MM.1S (cell line): Measurements from ENCODE around the gene SRM.
"Not testable (repeated sequence)": the region's sequence is repeated elsewhere in the genome, so short reads cannot be mapped to it uniquely, and the experiment has no call there.

ENCODE experiments used
- DNase-seq: peaks from one replicate; pipeline ENCODE4 v3.0.0-alpha.2; 2015
- H2AFZ ChIP-seq: fragments of 300-600 bp; sonication (generic); 2 replicates; pipeline ENCODE4 v1.6.0; 2016; ENCODE audit warnings: antibody characterized with exemption, low read length
- H3F3A ChIP-seq: fragments of 300-600 bp; sonication (generic); 2 replicates; pipeline ENCODE4 v1.6.1; 2016; ENCODE audit warnings: mild to moderate bottlenecking, antibody characterized with exemption, low read length, moderate library complexity, mixed read lengths; ENCODE audit not compliant: insufficient read depth
- H3K27ac ChIP-seq: fragments of 300-600 bp; sonication (generic); 2 replicates; pipeline ENCODE4 v1.5.1; 2016; ENCODE audit warnings: mild to moderate bottlenecking, low read length
- H3K27me3 ChIP-seq: fragments of 300-600 bp; sonication (generic); replicated peaks from 2 replicates; pipeline ENCODE4 v1.6.0; 2016; ENCODE audit warnings: low read length; ENCODE audit not compliant: insufficient read depth
- H3K36me3 ChIP-seq: fragments of 300-600 bp; sonication (generic); replicated peaks from 2 replicates; pipeline ENCODE4 v1.6.1; 2016; ENCODE audit warnings: mild to moderate bottlenecking, low read length, mixed read lengths; ENCODE audit not compliant: insufficient read depth
- H3K4me1 ChIP-seq: fragments of 300-600 bp; sonication (generic); 2 replicates; pipeline ENCODE4 v1.6.1; 2016; ENCODE audit warnings: low read length, mixed read lengths
- H3K4me2 ChIP-seq: fragments of 300-600 bp; sonication (generic); 2 replicates; pipeline ENCODE4 v1.6.0; 2016; ENCODE audit warnings: low read depth, low read length
- H3K4me3 ChIP-seq: fragments of 300-600 bp; sonication (generic); 2 replicates; pipeline ENCODE4 v1.5.1; 2016; ENCODE audit warnings: low read length, mixed read lengths
- H3K79me2 ChIP-seq: fragments of 300-600 bp; sonication (generic); 2 replicates; pipeline ENCODE4 v1.6.1; 2016; ENCODE audit warnings: mixed run types, low read length, mixed read lengths
- H3K9ac ChIP-seq: fragments of 300-600 bp; sonication (generic); 2 replicates; pipeline ENCODE4 v1.6.1; 2016; ENCODE audit warnings: low read length, mixed read lengths
- H3K9me2 ChIP-seq: fragments of 300-600 bp; sonication (generic); replicated peaks from 2 replicates; pipeline ENCODE4 v1.6.1; 2016; ENCODE audit warnings: mild to moderate bottlenecking, low read length, mixed read lengths; ENCODE audit not compliant: insufficient read depth
- H3K9me3 ChIP-seq: fragments of 300-600 bp; sonication (generic); replicated peaks from 2 replicates; pipeline ENCODE4 v1.6.1; 2016; ENCODE audit warnings: mild to moderate bottlenecking, low read length, mixed read lengths; ENCODE audit not compliant: insufficient read depth
- H4K20me1 ChIP-seq: fragments of 300-600 bp; sonication (generic); 2 replicates; pipeline ENCODE4 v1.6.1; 2016; ENCODE audit warnings: mild to moderate bottlenecking, low read length, moderate library complexity, mixed read lengths; ENCODE audit not compliant: insufficient read depth
- EZH2 ChIP-seq: fragments of 300-600 bp; sonication (generic); optimal IDR thresholded peaks from 2 replicates; pipeline ENCODE3; 2017; ENCODE audit warnings: low read depth, mild to moderate bottlenecking, antibody characterized with exemption, low read length, mixed read lengths
- EZH2phosphoT487 ChIP-seq: fragments of 300-600 bp; sonication (generic); IDR thresholded peaks from 2 replicates; pipeline ENCODE4 v1.6.1; 2018; ENCODE audit warnings: antibody characterized with exemption, low read length
- TF ChIP-seq, protein P1 (sequence below): fragments of 300-600 bp; sonication (generic); IDR thresholded peaks from 2 replicates; pipeline ENCODE4 v1.5.1; 2016; ENCODE audit warnings: antibody characterized with exemption, low read length, mixed read lengths

The SRM gene

DNA sequence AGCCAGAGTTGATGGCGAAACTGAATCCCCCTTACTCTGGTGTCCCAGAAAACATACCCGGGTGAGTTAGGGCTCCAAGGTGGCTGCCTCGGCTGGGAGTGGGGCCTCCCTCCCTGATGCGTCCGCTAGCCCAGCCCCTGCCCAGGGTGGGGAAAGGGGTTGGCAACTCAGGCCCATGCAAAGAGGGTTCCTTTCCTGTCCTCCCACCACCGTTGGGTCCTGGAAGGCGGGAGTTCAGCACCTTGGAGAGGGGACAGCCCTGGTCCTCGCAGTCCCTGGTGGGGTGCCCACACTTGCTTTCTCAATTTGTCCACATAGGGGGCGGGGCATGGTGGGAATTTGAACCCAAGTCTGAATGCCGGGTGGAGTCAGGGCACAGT is 6.1 kb downstream of the SRM start:
- peak; percentile 30 for DNase-seq

DNA sequence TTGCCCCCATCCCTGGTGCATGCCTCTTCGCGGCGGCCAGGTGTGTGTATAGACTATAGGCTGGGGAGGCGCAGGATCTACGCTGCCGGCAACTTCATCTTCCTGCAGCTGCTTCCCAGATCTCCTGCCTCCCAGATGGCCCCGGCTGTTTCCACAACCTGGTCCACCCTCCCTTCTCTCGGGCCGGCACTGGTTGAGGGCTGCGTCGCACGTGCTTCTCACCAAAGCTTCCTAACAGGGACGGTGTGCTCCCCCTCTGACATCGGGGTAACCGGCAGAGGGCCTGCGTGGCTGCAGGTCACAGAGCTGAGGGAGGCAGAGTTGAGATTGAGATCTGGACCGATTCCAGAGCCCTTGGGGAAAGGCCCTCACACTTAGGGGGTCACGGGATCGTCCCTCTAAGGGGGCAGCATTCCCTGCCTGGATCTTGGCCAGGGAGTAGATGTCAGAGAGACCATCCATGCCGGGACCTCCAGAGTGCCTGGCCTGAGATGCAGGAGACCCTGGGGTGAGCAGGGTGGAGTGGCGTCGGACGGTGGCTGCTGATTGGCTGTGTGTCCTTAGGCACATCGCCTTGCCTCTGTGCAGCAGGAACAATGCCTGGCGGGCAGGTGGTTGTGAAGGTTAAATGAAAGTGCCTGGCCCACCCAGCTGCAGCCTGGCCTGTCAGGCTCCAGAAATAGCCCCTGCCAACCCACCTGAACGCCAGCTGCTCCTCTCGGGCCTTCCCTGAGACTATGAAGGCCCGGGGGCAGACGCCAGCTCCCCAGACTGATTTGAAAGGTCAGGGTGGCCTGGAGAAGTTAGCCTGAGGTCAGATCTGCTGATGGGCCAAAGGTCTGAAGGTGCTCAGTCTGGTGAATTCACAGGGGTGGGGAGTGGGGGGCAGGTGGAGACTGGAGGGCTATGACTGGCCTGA is 6.7 kb downstream of the SRM start:
- no peaks in the 10 kb centered on the region; the same call in none of the 2 replicates for H3K36me3 ChIP-seq
- H2AFZ ChIP-seq, result no peak overlapping the region
- TF ChIP-seq, protein P1, sequence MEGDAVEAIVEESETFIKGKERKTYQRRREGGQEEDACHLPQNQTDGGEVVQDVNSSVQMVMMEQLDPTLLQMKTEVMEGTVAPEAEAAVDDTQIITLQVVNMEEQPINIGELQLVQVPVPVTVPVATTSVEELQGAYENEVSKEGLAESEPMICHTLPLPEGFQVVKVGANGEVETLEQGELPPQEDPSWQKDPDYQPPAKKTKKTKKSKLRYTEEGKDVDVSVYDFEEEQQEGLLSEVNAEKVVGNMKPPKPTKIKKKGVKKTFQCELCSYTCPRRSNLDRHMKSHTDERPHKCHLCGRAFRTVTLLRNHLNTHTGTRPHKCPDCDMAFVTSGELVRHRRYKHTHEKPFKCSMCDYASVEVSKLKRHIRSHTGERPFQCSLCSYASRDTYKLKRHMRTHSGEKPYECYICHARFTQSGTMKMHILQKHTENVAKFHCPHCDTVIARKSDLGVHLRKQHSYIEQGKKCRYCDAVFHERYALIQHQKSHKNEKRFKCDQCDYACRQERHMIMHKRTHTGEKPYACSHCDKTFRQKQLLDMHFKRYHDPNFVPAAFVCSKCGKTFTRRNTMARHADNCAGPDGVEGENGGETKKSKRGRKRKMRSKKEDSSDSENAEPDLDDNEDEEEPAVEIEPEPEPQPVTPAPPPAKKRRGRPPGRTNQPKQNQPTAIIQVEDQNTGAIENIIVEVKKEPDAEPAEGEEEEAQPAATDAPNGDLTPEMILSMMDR, result no peak
- TF ChIP-seq EZH2phosphoT487 (no peak), EZH2 (no peak)
- H3K9ac ChIP-seq, result no peak overlapping the region
- H3K9me2 ChIP-seq, result no peaks in the 10 kb centered on the region
- no peak overlapping the region for H3K27ac ChIP-seq
- peaks cover 5% of the 10 kb centered on the region; the same call in 1 of the 2 replicates for H3K4me1 ChIP-seq
- H4K20me1 ChIP-seq, result 0 out of 2 replicates have a peak, but pooled peaks cover 3% of the 10 kb centered on the region
- no peaks in the 10 kb centered on the region for H3K9me3 ChIP-seq
- H3K4me3 ChIP-seq, result no peak overlapping the region
- H3K4me2 ChIP-seq, result no peak overlapping the region
- peak; percentile 32 for DNase-seq
- peaks cover 23% of the 10 kb centered on the region for H3F3A ChIP-seq
- no peaks in the 10 kb centered on the region for H3K27me3 ChIP-seq
- H3K79me2 ChIP-seq, result peaks cover 10% of the 10 kb centered on the region; the same call in 1 of the 2 replicates

More for the DNA sequence above, 6.1 kb downstream of the SRM start:
- Histone ChIP-seq H3K27me3 (no peaks in the 10 kb centered on the region), H3K36me3 (no peaks in the 10 kb centered on the region; the same call in none of the 2 replicates), H3K9me2 (no peaks in the 10 kb centered on the region), H3K27ac (no peak overlapping the region), H3K79me2 (peaks cover 16% of the 10 kb centered on the region), H3K4me2 (no peak overlapping the region), H3K4me1 (peaks cover 5% of the 10 kb centered on the region), H4K20me1 (0 out of 2 replicates have a peak, but pooled peaks cover 3% of the 10 kb centered on the region), H3K9ac (no peak overlapping the region), H3F3A (peaks cover 23% of the 10 kb centered on the region), H3K4me3 (no peak overlapping the region), H3K9me3 (no peaks in the 10 kb centered on the region), H2AFZ (no peak overlapping the region)
- TF ChIP-seq, protein P1, result no peak
- TF ChIP-seq EZH2phosphoT487, result no peak
- no peak for TF ChIP-seq EZH2

DNA sequence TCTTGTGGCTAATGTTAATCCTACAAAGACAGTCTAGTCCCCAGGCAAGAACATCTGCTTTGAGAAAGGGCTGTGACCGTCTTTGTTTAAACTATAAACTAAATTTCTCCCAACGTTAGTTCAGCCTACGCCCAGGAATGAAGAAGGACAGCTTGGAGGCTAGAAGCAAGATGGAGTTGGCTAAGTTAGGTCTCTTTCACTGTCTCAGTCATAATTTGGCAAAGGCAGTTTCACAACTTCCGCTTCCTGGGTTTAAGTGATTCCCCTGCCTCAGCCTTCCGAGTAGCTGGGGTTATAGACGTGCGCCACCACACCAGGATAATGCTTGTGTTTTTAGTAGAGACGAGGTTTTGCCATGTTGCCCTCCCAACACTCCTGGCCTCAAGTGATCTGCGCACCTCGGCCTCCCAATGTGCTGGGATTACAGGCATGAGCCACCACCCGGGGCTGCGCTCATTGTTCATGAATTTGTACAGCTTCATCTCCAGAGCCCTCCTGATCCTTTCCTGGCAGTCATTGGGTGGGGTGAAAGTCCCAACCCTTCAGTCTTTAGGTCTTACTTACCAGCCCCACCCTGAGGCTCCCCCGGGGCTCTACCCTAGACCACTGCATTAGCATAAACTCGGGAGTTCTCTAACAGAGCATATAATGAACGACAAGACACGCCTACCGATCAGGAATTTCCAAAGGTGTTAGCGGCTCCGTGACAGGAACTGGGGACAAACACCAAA is 7.9 kb downstream of the SRM start:
- Histone ChIP-seq H3K4me3 (no peak overlapping the region), H3K27ac (no peak overlapping the region), H3K9ac (no peak overlapping the region), H3K4me1 (peaks cover 5% of the 10 kb centered on the region; the same call in 1 of the 2 replicates), H3K4me2 (no peak overlapping the region), H3K79me2 (0 out of 2 replicates have a peak, but pooled peaks cover 1% of the 10 kb centered on the region), H3K9me2 (no peaks in the 10 kb centered on the region), H4K20me1 (0 out of 2 replicates have a peak, but pooled peaks cover 3% of the 10 kb centered on the region), H3K36me3 (no peaks in the 10 kb centered on the region; the same call in 1 of the 2 replicates), H3K27me3 (0 out of 2 replicates have a peak, but pooled peaks cover 4% of the 10 kb centered on the region), H2AFZ (no peak overlapping the region), H3F3A (peaks cover 23% of the 10 kb centered on the region), H3K9me3 (no peaks in the 10 kb centered on the region)
- no peak for TF ChIP-seq EZH2phosphoT487
- TF ChIP-seq, protein P1, result no peak
- no peak for TF ChIP-seq EZH2
- no peak for DNase-seq

DNA sequence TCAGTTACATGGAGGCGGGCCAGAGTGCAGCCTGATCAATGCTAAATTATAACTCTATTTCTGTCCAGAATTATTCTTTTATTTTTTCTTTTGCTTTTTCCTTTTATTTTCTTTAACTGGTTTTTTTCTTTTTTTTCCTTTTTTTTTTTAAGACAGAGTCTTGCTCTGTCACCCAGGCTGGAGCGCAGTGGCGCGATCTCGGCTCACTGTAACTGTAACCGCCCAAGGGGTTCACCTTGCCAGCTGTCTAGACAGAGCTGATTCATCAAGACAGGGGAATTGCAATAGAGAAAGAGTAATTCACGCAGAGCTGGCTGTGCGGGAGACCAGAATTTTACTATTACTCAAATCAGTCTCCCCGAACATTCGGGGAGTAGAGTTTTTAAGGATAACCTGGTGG is 8.7 kb downstream of the SRM start:
- not testable (repeated sequence) for H3K79me2 ChIP-seq, H4K20me1 ChIP-seq, H3K9ac ChIP-seq, H3K27ac ChIP-seq, H3K9me2 ChIP-seq, H3K27me3 ChIP-seq, H3K4me3 ChIP-seq, H3K9me3 ChIP-seq, H2AFZ ChIP-seq, DNase-seq, H3K36me3 ChIP-seq, H3K4me1 ChIP-seq, H3K4me2 ChIP-seq
- H3F3A ChIP-seq, result peaks cover 23% of the 10 kb centered on the region
